DMS79 (cell line): ENCODE data around the gene OR5J2.
"Not testable (repeated sequence)": the region's sequence is repeated elsewhere in the genome, so short reads cannot be mapped to it uniquely, and the experiment has no call there.

ENCODE experiments used
- DNase-seq: peaks from one replicate; lab custom pipeline; 2025; lab: John Stamatoyannopoulos, UW

The OR5J2 gene

DNA sequence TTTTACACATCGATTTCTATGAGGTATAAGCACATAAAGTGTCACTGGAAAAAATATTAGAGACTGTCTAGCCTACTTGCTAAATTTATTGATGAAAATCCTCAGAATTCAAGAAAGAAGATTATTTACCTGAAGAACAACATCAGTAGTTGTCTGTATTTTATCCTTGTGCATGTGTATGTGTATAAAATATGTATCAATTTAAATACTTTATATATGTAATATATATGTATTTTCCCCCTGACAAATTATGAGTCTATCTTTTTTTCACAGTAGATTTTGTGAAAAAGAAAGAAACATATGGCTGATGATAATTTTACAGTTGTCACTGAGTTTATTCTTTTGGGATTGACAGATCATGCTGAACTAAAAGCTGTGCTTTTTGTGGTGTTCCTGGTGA is at the start of gene OR5J2:
TSS of gene OR5J2 (plus strand) at position 301 of the 400 bp plus-strand sequence. CDS start at position 301, 0 bp downstream.
- no peak for DNase-seq

DNA sequence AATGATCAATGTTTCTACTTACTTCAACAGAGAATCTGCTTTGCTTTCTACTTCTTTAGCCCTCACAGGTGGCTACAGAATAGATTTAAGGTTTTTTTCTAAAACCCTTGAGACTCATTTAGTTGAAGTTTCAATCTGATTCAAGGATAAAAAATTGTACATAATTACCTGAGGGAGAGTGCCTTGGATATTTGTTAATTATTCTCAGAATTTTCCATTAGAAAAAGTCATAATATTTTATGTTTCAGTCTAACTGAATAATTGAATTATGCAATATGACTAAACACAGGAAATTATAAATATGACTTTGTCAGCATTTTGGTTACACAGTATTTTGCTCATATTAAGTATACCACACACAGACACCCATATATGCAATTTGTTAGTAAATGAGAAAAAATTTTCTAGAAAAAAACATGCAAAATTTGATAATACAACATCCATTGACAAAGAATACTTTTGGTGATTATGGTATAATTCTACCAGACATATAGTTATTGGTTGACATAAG is 36.2 kb upstream of the OR5J2 start, which contains the start of gene OR8J3:
TSS of gene OR8J3 (minus strand) at position 51 of the 511 bp plus-strand sequence. CDS start 2,483 bp downstream, outside the sequence.
- no peak for DNase-seq

DNA sequence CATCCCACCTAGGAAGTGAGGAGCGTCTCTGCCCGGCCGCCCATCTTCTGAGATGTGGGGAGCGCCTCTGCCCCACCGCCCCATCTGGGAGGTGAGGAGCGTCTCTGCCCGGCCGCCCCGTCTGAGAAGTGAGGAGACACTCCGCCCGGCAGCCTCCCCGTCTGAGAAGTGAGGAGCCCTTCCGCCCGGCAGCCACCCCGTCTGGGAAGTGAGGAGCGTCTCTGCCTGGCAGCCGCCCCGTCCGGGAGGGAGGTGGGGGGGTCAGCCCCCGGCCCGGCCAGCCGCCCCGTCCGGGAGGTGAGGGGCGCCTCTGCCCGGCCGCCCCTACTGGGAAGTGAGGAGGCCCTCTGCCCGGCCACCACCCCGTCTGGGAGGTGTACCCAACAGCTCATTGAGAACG is 32.7 kb upstream of the OR5J2 start:
- DNase-seq, result not testable (repeated sequence)

DNA sequence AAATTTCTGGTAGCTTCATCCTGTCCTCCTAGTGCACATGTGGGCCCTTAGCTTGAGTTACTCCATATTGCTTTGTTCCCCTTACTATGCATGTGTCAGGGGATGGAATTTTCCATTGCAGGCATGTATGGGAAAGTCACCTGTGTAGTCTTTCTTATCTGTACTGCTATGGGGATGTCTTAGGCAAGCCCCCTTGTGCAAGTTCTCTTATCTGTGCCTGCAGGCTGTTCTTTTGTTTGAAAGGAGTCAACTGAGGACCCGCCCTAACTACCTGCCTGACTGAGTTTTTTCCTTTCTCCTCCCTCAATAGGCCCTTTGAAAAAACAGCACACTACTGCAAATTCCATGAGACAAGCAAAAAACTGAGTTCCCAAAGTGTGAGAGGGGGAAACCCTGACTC is 25.0 kb upstream of the OR5J2 start:
- no peak for DNase-seq

DNA sequence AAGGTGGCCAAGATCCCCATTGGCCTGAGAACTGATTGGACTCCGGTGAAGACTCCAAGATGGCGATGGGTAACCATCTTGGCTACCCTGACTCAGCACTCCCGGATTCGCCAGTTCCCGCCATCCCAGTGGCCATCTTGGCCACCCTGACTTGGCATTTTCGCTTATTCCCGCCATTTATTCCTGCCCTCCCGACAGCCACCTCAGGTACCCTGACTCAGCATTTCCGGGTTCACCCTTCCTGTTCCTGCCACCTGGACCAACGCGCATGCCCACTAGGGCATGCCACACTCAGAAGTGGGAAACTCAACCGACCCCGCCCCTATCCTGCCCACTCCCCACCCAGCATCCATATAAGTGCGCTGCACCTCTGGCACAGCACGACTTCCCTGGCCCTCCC is 24.1 kb upstream of the OR5J2 start:
- no peak for DNase-seq

DNA sequence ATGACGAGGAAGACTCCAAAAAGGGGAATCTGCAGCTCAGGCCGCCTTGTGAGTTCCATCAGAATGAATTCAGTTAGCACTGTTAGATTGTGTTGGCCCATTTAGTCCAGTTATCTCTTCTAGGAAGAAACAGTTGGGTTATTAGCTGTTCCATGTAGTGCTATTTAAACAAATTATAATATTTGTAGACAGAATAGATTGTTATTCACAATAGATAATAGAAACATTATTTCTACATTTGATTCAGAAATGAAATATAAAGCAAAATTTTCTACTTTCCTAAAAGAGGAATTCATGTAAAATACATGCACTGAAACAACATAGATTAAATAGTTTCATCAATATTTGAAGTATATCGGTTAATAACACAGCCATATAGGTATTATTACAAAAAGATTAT is 16.2 kb upstream of the OR5J2 start, which contains the start of gene OR8K5:
TSS of gene OR8K5 (minus strand) at position 101 of the 400 bp plus-strand sequence. CDS start at position 101, 0 bp downstream.
- no peak for DNase-seq

DNA sequence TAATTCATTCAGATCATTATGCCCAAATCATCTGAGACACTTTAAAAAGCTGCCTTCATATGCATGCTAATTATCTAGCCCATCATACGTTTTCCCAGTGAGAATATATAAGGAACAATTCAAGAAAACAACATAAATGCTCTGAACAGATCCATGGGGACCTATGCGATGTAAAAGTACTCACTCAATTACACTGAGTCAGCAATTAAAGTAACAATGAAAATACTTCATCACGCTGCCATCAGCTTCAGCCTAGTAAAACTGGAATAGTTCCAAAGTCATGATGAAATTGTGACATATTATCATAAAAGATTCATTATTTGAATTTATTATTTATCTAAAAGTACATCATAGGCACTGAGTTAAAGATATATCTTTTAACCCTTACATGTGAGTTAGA is 12.6 kb upstream of the OR5J2 start:
- no peak for DNase-seq

DNA sequence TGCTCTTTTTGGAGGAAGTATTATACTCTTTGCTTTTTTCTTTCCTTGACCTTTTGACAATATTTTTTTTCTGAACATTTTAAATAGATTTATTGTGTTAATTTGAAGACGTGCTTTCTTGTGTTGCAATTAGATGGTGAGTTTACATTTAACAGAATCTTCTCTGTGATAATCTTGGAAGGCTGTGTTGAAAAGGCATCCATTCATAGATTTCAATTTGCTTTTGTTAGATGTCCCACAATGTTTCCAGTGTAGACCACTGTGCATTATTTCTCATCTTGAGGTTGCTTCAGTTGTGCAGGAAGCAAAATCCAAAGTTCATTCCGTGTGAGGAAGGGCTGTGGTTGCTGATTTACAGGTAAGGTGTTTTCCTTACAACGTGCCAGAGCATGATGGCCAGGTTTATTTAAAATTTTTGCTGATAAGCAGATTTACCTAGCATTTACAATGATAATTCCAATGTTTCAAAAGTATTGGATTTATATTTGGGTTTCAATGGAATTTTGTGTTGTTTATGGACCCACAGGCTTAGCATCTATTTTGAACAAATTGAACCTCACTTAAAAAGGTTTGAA is 4.1 kb upstream of the OR5J2 start:
- no peak for DNase-seq

DNA sequence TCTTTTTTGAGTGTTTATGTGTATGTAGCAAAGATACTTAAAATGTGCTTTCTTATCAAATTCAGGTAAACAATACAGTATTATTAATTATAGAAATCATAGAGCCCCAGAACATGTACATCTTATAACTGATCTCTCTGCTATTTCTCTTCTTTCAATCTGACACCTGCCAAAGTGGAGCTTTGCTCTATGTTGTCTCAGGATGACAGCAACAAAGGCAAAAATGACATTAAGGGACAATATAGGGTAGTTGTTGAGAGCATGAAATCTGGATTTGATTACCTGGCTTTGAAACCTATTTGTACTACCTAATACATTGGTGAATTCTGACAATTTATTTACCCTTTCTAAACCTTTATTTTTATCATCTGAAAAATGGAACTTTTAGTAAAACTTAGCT is 7.0 kb downstream of the OR5J2 start:
- DNase-seq, result no peak

DNA sequence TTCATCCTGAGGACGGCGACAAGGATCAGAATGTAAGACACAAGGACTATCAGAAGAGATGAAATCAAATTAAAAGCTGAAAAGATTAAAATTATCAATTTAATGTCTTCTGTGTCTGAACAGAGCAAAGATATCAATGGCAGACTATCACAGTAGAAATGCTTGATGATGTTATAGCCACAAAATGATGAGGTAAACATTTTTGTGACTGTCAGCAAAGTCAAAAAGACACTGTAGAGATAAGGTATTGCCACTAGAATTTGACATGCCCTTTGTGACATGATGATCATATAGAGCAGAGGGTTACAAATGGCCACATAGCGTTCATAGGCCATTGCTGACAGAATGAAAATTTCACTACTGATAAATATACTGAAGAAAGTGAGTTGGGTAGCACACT is 12.2 kb downstream of the OR5J2 start:
- DNase-seq, result no peak

DNA sequence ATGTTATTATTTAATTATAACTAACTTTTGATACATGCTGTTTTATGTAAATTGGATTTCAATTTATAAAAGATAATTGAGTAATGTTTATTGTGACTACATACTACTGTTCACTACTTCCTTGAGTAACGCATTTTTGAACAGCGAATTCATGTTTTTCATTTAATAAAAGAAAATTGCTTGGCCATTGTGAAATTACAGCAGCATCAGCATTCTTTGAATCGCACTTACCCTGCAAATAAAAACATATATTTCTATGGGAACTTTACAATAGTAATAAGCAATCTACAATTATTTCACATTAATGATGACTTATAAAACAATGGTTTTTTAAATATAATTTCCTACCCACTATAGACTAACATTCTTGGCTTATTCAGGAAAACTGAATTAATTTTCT is 20.3 kb downstream of the OR5J2 start:
- no peak for DNase-seq

DNA sequence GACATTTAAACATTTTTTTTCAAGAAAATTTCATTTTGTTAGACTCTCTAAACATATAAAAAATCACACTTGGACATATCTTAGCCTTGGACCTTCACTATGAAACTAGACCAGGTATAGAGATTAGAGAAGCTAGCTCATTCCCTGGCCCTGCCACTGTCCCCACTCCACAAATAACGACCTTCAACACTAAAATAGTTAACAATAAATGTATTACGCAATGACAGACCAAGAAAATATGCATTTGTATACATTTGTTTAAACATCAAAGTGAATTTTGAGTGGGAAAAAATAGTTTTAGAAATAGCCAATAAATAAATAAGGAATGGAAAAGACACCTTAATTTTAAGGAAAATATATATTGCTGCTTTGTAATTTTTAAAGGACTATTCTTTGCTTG is 20.9 kb downstream of the OR5J2 start:
- DNase-seq, result no peak

DNA sequence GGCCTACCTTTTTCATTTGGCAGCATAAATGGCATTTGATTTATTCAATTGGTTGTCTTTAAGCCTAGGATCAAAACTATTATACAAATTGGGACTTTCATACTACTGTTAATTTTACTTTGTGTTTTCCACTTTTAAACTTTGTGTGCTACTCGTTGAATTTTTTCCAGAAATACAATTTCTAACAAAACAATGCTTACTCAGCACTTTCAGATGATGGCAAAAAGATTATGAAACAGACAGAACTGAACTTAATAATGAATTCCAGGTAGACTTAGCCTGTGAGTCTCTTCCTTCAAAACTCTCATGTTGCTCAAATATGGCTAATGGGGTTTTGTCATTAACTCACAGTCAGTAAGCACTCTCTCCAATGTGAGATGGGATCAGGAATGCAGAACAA is 31.4 kb downstream of the OR5J2 start:
- DNase-seq, result no peak

DNA sequence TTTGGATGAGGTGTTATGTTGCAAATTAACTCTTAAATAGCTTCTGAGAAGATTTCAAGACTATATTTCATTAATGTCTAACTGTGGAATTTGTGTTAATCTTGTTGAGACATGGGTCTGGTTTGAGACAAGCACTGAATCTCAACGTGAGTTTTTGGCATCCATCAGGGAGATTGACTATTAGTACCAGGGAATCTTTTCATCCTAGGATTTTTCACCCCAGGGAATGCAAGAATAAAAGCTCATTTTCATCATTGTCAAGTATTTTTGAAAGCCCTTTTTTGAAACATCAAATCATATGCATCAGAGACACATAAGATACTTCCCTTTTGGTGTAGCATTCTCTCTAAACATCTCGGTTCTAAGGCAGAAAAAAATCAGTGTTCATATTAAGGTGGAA is 38.1 kb downstream of the OR5J2 start:
- DNase-seq, result no peak

DNA sequence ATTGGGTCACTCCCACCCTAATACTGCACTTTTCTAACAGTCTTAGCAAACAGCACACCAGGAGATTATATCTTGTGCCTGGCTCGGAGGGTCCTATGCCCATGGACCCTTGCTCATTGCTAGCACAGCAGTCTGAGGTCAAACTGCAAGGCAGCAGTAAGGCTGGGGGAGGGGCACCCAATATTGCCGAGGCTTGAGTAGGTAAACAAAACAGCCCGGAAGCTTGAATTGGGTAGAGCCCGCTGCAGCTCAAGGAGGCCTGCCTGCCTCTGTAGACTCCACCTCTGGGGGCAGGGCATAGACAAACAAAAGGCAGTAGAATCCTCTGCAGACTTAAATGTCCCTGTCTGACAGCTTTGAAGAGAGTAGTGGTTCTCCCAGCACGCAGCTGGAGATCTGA is 43.3 kb downstream of the OR5J2 start:
- not testable (repeated sequence) for DNase-seq
